Endothelial cell of hepatic sinusoid (primary cell): ENCODE data around the gene IFT57.

Experiments
- in situ Hi-C: cut with HindIII; loops from 2 replicates; pipeline ENCODE4 v1.10.0; 2017; ENCODE audit warnings: low sequenced_read_pairs

The IFT57 gene

DNA sequence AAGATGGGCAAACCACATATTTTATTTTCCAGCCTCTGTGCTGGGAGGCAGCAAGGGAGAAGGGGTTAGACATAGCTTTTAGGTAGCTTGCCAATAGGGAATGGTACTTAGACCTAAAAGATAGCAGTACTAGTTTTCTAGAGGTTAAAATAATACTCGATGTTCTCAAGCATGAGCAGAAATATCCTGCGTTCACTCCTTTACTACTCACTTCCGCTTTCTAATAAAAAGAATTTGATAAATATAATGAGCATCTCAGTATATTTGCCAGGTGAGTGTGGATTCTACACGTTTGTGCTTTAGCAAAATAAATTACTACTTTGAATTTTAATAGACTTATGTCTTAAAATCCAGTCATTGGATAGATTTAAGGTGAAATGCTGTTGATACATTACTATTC lies 92.0 kb downstream of the IFT57 start:
- in situ Hi-C loops, result loop anchor here (5.0 kb wide), 1 partner anchor 92 kb away; the partner anchor contains the start of gene IFT57

DNA sequence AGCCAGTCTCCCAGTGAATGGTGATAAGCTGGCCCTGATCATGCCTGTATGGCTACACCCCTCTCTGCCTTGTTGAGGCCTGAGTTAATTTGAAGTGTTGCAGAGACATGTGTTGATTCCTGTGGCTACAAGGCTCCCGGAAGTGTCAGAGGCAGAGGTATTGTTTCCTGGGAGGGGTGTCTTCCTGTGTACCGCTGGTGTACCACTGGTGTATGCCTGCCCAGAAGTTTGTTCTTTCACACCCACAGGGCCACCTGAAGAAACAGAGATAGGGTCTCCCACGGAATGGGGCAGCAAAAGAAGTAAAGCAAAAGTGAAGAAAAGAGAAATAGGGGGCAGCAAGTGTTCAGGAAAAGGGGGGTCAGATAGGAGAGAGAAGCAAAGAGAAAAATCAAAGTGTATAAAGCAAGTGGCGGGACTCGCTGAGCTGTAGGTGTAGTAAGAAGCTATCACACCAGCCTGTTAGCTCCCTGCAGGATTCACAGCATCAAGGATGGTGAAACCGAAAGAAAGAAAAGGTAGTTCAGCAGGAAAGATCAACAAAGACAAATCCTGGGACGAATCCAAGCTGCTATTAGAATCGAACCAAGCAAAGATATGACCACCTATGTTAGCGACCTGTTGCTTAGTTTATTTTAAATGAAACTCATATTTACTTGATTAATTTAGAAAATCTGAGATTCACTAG lies 94.8 kb downstream of the IFT57 start:
- in situ Hi-C loops, result no loop called here

DNA sequence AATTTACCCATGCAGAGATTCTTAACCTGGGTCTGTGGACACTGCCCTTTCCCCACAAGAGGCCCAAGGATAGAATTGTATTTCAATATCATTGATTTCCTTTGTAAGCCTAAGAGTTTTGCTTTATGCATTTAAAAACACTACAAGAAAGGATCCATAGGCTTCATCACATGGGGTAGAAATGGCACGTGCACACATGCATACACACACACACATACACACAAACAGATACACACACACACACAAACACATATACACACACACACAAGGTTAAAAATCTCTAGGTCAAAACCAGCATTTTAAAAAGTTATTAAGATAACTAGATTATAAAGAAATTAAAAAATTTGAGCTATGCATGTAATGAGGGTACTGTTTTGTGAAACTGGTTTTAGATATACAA lies 95.9 kb downstream of the IFT57 start:
- in situ Hi-C loops, result no loop called here

DNA sequence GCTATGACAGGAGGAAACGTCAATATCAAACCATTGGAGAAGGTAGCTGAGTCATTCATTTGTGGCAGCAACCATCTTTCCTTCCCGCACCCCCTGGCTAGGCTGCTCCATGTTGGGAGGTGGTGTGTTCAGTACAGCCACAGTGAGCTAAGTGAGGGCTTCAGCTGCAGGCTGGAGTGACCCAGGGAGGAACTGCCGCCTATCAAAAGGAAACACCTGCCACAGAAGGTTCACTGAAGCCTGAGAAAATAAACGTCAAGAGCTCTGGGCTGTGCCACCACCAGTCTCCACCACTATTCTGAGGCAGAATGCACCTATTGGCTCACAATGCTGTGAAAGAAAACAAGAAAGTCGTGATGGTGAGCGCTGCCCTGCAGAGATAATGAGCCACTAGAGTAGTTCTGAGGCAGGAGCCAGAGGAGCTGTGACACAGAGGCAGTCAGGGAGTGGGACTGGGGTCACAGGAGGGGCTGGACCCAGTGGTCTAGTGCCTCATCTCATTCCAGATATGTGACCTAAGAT lies 96.6 kb downstream of the IFT57 start:
- in situ Hi-C loops, result no loop called here

DNA sequence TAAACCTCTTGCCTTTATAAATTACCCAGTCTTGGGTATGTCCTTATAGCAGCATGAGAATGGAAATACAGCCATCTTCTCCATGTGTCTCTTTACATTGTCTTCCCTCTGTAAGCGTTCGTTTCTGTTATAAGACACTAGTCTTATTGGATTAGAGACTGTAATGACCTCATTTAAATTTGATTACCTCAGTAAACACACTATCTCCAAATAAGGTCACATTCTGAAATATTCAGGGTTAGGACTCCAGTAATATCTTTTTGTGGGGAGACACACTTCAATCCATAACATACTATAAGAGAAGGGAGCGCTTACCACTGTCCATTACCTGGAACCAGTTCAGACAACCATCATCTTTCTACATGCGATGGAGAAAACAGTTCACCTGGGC lies 97.1 kb downstream of the IFT57 start:
- in situ Hi-C loops, result no loop called here

DNA sequence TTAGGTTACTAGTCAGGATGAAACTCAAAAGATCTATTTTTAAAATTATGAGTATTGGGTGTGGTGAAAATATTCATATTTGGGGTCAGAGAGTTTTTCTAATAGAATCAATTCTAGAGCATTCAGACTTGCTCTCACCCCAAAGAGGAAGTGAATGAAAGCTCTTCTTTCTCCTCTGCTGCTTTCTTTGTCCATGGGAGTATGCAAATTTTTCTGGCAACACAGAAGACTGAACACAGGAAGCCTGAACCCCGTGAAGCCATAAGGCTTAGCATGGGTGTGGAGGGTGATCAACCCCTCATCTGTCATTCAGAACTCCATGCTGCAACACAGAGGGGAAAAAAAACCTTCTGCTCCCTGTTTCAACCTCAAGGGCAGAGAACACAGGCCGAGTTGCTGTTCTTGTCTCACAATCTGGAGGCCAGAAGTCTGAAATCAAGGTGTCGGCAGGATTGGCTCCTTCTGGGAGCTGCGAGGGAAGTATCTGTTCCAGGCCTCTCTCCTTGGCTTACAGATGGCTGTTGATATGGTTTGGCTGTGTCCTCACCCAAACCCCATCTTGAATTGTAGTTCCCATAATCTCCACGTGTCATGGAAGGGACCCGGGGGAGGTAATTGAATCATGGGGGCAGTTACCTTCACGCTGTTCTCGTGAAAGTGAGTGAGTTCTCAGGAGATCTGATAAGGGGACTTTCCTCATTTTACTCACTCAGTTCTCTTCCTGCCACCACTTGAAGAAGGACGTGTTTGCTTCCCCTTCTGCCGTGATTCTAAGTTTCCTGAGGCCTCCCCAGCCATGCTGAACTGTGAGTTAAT lies 97.7 kb downstream of the IFT57 start:
- in situ Hi-C loops, result no loop called here

DNA sequence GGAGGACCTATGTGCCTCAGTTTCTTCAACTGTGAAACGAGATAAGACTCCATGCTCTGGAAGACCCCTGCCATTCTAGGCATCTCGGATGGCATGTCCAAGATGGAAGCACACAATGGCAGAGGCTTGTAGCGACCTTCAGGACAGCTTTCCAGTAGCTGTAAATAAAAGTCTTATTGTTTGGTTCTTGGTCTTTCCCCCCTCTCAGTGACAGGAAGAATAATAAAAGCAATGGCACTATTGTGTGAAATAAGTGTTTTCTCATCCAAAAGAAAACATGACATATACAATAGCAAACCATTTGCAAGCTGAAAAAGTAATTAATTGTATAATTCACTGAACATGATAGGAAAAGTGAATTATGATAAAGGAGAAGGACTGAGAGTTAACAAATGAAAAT lies 98.9 kb downstream of the IFT57 start:
- in situ Hi-C loops, result no loop called here

DNA sequence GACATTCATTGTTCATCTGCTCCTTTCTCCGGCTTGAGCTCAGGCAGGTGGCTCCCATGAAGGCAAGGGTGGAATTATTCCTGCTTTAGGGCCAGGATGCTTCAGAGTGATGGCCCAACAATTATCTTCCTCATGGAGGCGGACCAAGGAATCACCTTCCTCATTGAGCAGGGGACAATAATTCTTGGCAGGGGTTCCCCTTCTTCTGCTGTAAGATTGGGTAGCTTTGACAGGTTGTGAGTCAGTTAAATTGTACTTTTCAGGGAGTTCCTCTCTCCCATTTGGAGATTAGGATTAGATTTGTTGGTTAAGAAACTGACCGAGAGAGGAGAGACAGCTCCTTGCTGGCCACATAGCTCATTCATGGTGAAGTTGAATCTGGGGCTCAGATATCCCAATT lies 99.9 kb downstream of the IFT57 start:
- in situ Hi-C loops, result no loop called here

DNA sequence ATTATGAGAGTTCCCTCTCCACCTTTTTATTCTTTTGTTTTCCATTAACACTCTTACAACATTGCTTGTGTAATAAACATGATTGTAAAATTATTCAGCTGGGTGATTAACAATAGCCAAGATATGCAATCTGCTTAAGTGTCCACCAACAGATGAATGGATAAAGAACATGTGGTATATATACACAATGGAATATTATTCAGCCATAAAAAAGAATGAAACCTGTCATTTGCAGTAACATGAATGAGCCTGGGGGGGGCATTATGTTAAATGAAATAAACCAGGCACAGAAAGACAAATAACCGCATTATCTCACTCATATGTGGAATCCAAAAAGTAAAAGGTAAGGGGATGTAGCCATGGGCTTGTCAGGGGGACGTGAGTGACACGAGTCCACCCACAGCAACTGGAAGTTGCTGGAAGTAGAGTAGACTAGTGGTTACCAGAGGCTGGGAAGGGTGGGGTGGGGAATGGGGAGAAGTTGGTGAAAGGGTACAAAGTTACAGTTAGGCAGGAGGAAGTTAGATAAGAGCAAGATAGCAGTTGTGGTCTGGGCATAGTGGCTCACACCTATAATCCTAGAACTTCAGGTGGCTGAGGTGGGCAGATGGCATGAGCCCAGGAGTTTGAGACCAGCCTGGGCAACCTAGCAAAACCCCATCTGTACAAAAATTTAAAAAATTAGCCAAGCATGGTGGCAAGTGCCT lies 102.7 kb downstream of the IFT57 start:
- in situ Hi-C loops, result loop anchor here (5.0 kb wide), 1 partner anchor 63 kb away; no protein-coding TSS in a partner anchor

DNA sequence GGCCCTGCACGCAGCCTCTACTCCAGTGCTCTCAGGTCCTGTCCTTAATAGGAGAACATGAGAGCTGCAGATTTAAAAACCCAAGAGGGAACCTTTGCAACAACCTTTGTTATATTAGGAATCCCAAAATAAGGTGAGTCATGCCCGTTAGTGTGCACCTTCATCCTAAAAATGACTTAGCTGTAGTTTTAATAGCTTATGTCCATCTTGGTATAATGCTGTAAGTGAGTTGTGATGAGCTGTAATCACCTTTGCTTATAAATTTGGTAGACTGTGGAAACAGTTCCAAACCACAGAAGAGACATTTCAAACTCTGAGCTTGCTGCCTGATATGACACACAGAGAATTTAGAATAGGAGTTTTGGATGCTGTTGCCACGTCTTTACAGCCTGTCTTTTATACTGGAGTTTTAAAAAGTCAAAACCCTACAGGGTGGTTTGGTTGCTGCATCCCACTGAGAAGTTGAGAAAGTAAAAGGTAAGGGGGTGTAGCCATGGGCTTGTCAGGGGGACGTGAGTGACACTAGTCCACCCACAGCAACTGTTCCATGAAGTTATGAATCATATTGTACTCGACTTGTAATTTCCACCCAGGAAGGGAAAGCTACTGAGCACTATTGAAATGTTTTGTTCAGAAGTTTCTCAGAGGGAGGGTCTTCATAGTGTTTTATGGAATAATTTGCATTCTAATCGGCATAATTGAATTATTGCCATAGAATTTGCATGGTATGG lies 104.0 kb downstream of the IFT57 start:
- in situ Hi-C loops, result loop anchor here (5.0 kb wide), 1 partner anchor 64 kb away; no protein-coding TSS in a partner anchor

DNA sequence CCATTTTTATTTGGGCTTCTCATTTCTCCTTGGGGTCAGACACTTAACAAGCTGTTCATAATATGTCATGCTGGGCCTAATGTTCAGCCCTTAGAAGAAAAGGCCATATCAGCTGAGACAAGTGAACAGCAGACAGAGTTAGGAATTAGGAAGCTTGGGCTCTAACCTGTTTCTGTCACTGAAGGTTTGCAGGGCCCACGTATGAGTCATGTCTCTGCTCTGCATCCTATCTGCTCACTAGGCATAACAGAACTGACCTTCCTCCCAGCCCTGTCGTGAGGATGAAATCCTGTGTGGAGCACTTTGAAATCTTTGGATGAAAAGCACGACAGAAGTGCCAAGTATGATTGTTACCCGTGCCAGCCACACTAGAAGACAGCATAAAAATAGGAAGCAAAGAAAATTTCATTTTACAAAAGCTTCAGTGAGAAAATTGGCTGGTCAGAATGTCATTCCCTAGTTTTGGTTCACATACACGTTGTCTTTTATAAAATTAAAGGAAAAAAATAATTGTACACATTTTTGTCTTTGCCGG lies 104.9 kb downstream of the IFT57 start:
- in situ Hi-C loops, result loop anchor here (5.0 kb wide), 1 partner anchor 65 kb away; no protein-coding TSS in a partner anchor

DNA sequence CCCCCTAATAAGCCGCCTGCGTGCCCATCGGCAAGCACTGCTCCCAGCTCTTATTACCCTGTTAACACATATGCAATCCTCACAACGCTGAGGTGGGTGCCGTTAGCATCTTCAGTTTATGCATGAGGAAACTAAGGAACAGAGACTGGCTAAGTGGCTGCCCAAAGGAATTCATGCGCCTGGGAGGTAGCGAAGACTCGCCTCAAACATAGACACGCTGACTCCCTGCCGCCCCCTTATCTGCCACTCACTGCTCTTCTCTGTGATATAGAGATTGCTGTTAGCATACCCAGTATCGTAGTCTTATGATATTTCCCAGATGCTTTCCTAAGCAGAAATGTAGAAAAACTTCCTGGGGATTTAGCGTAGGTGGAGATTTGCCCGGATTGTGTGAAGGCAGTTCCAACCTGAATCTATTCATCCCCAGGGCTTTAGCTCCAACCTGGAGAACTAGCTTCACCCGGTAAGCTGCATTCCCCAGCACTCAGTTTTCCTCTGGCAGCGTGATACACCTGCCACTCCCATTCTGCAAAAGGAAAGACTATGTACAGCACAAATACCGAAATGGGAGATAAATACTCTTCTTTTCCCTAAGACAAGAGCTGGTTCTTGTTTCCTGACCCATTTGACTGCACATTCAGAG lies 107.7 kb downstream of the IFT57 start:
- in situ Hi-C loops, result loop anchor here (5.0 kb wide), 2 partner anchors 38 to 68 kb away; no protein-coding TSS in a partner anchor

DNA sequence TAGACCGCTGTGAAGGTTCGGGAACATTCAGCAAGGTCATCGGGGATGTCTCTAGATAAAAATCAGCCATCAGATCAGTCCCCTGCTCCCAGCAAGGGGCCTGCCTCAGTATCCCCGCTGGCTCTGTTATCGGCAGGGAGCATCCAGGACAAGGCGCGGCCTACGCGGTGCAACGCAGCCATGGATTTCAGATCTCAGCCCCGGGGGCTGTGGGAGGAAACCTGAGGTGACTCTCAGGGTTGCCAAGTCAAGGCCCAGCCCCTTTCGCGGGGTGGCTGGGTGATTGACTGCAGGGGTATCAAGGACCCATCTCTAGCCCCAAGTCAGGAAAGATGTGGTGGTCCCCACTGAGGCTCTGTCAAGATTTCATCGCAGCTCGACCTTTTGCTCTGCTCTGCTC lies 108.2 kb downstream of the IFT57 start:
- in situ Hi-C loops, result loop anchor here (5.0 kb wide), 1 partner anchor 38 kb away; no protein-coding TSS in a partner anchor

DNA sequence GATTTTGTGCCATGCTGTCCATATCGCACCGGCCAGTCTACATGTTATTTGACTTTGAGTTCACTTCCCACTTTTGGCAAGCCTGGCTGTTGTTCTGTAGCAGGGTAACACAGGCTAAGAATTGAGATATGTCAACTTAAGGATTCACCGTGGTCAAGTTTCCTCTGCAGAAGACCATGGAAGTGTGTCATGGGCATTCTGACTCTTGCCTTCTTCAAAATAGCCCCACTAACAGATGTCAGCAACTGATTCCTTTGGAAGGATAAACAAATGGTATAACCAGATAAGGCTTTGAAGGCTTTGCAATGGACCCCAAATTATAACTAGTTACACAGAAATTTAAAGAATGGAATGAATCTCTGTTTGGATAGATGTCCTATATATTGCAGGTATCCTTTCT lies 111.3 kb downstream of the IFT57 start:
- in situ Hi-C loops, result loop anchor here (5.0 kb wide), 1 partner anchor 41 kb away; no protein-coding TSS in a partner anchor
